ENCODE data around the gene SSBP4. TPM values are rescaled to one million over a fixed set of nuclear protein-coding genes. Genes with fewer than 3 reads are reported as not detected.
A peak's percentile ranks its signal among the peaks of the same experiment; 100 is the strongest.

SSBP4 gene
- total RNA-seq, 6 donors from 2014 or later, result 52.0 to 157 (median 84.1) TPM

- peak in 1 of 2 donors; percentile 62 for DNase-seq
Measured at GRCh38 chr19:18427080-18427742, 8.0 kb downstream of the SSBP4 start.

GRCh38 chr19:18427743-18428113, 8.5 kb downstream of the SSBP4 start:
- Histone ChIP-seq H3K27ac (no peak overlapping the region), H3K36me3 (peaks cover 0 to 4% (median 0%) of the 10 kb centered on the region in 4 donors), H3K9me3 (no peaks in the 10 kb centered on the region), H3K4me1 (peaks cover 26 to 55% (median 27%) of the 10 kb centered on the region in 4 donors), H3K4me3 (no peak overlapping the region), H3K27me3 (no peaks in the 10 kb centered on the region)
- TF ChIP-seq CTCF (IDR thresholded peaks at IDR 0.05) (no peak), POLR2AphosphoS5 (IDR thresholded peaks at IDR 0.05) (no peak), POLR2A (IDR thresholded peaks at IDR 0.05) (no peak), EP300 (IDR thresholded peaks at IDR 0.05) (no peak)
- WGBS, 2 donors, result 80 to 84% methylated on average over 1 to 12 of the region's 12 CpGs
- peak in 1 of 2 donors; percentile 68 for DNase-seq
- ATAC-seq (ENCODE audit: low FRiP score in 2 of 2), result no peak

More at GRCh38 chr19:18427080-18427742, 8.0 kb downstream of the SSBP4 start:
- 74 to 90% methylated on average over 5 to 8 of the region's 16 CpGs for WGBS, 2 donors
- Histone ChIP-seq H3K27me3 (no peaks in the 10 kb centered on the region), H3K36me3 (peaks cover 0 to 4% (median 0%) of the 10 kb centered on the region in 4 donors), H3K9me3 (no peaks in the 10 kb centered on the region), H3K4me3 (no peak overlapping the region), H3K27ac (no peak overlapping the region), H3K4me1 (peaks cover 25 to 54% (median 26%) of the 10 kb centered on the region in 4 donors)
- TF ChIP-seq POLR2A (IDR thresholded peaks at IDR 0.05), result no peak
- TF ChIP-seq CTCF (IDR thresholded peaks at IDR 0.05), result no peak
- no peak for TF ChIP-seq POLR2AphosphoS5 (IDR thresholded peaks at IDR 0.05)
- TF ChIP-seq EP300 (IDR thresholded peaks at IDR 0.05), result no peak
- ATAC-seq (ENCODE audit: low FRiP score in 2 of 2), result no peak

- WGBS, 2 donors, result 77 to 93% methylated on average over 6 to 14 of the region's 17 CpGs
- Histone ChIP-seq H3K27ac (peak overlapping the region; percentile 65 to 82 (median 76)), H3K4me3 (peak overlapping the region in 2 of 4 donors; percentile 50 to 51), H3K4me1 (peaks cover 26 to 55% (median 31%) of the 10 kb centered on the region in 4 donors), H3K36me3 (peaks cover 0 to 4% (median 0%) of the 10 kb centered on the region in 4 donors), H3K27me3 (no peaks in the 10 kb centered on the region), H3K9me3 (no peaks in the 10 kb centered on the region)
- TF ChIP-seq POLR2AphosphoS5 (IDR thresholded peaks at IDR 0.05) (no peak), POLR2A (IDR thresholded peaks at IDR 0.05) (no peak), EP300 (IDR thresholded peaks at IDR 0.05) (no peak), CTCF (IDR thresholded peaks at IDR 0.05) (no peak)
- ATAC-seq (ENCODE audit: low FRiP score in 2 of 2), result no peak
- DNase-seq, result no peak
Measured at GRCh38 chr19:18428173-18428786, 9.1 kb downstream of the SSBP4 start.

GRCh38 chr19:18428787-18429674, 9.8 kb downstream of the SSBP4 start:
- H3K4me1 ChIP-seq, result peaks cover 27 to 57% (median 35%) of the 10 kb centered on the region in 4 donors
- TF ChIP-seq CTCF (IDR thresholded peaks at IDR 0.05) (peak in 1 of 6 experiments; percentile 5), EP300 (IDR thresholded peaks at IDR 0.05) (no peak), POLR2AphosphoS5 (IDR thresholded peaks at IDR 0.05) (peak in 1 of 2 donors; percentile 38), POLR2A (IDR thresholded peaks at IDR 0.05) (peak in 1 of 4 donors; percentile 23)
- peak overlapping the region; percentile 65 to 82 (median 76) for H3K27ac ChIP-seq
- WGBS, 2 donors, result 7% methylated on average over 51 of the region's 77 CpGs; no CpG with 5 or more reads in 1 of the 2 donors
- DNase-seq (peak; percentile 72 to 96), ATAC-seq (ENCODE audit: low FRiP score in 2 of 2) (peak; percentile 63 to 70)
- peaks cover 0 to 4% (median 0%) of the 10 kb centered on the region in 4 donors for H3K36me3 ChIP-seq
- peak overlapping the region in 3 of 4 donors; percentile 45 to 51 (median 50) for H3K4me3 ChIP-seq
- no peaks in the 10 kb centered on the region for H3K9me3 ChIP-seq
- no peaks in the 10 kb centered on the region for H3K27me3 ChIP-seq
